Thymus (tissue), 11 donors: ENCODE measurements around the gene RNF150. TPM values are rescaled to one million over a fixed set of nuclear protein-coding genes. Genes with fewer than 3 reads are reported as not detected.
"Not testable (repeated sequence)": the region's sequence is repeated elsewhere in the genome, so short reads cannot be mapped to it uniquely, and the experiment has no call there.

Experiments used
- DNase-seq, 9 donors: peaks; one replicate each; pipeline ENCODE4 v3.0.0-alpha.2; 2013; ENCODE audit warnings: low spot score in 9 of 9, low read depth in 6 of 9, missing footprints in 1 of 9
- H3K27ac ChIP-seq, 2 donors: one replicate each; pipeline ENCODE4 v1.5.1; 2013; ENCODE audit warnings: control low read depth in 1 of 2, low read depth in 1 of 2, low read length in 1 of 2, mild to moderate bottlenecking in 1 of 2, moderate library complexity in 1 of 2
- H3K27me3 ChIP-seq, 2 donors: one replicate each; pipeline ENCODE4 v1.5.1; 2013; ENCODE audit warnings: low read length in 1 of 2; ENCODE audit not compliant: control insufficient read depth in 2 of 2, insufficient read depth in 1 of 2
- H3K36me3 ChIP-seq, 2 donors: one replicate each; pipeline ENCODE4 v1.5.1; 2013; ENCODE audit warnings: low read length in 1 of 2, mild to moderate bottlenecking in 1 of 2, moderate library complexity in 1 of 2; ENCODE audit not compliant: control insufficient read depth in 2 of 2, insufficient read depth in 2 of 2
- H3K4me1 ChIP-seq, 2 donors: one replicate each; pipeline ENCODE4 v1.5.1; 2013; ENCODE audit warnings: low read length in 2 of 2; ENCODE audit not compliant: control insufficient read depth in 2 of 2, insufficient read depth in 2 of 2
- H3K4me3 ChIP-seq, 2 donors: one replicate each; pipeline ENCODE4 v1.5.1; 2013; ENCODE audit warnings: low read length in 2 of 2, control low read depth in 1 of 2, mild to moderate bottlenecking in 1 of 2
- H3K9me3 ChIP-seq, 2 donors: one replicate each; pipeline ENCODE4 v1.5.1; 2013; ENCODE audit warnings: low read length in 1 of 2, mild to moderate bottlenecking in 1 of 2; ENCODE audit not compliant: control insufficient read depth in 2 of 2, insufficient read depth in 1 of 2
- WGBS: extraction: QIAGEN DNeasy Blood & Tissue Kit; methylation state at CpG from one replicate; pipeline ENCODE4 v1.1.7; 2013; 5-methylcytosine and 5-hydroxymethylcytosine counted together
- polyA plus RNA-seq: library from polyadenylated mRNA; stranded (reverse); fragments of 200-250 nt; gene quantifications from one replicate; pipeline ENCODE4 v1.2.3, GENCODE V29; 2013
- total RNA-seq: library from RNA; stranded (reverse); fragments of 120-200 nt; gene quantifications from one replicate; pipeline ENCODE4 v1.2.4, GENCODE V29; 2013
- donor health status: healthy.

The RNF150 gene
- total and polyA plus RNA-seq, 2 donors, result 1.4 to 2.9 TPM

DNA sequence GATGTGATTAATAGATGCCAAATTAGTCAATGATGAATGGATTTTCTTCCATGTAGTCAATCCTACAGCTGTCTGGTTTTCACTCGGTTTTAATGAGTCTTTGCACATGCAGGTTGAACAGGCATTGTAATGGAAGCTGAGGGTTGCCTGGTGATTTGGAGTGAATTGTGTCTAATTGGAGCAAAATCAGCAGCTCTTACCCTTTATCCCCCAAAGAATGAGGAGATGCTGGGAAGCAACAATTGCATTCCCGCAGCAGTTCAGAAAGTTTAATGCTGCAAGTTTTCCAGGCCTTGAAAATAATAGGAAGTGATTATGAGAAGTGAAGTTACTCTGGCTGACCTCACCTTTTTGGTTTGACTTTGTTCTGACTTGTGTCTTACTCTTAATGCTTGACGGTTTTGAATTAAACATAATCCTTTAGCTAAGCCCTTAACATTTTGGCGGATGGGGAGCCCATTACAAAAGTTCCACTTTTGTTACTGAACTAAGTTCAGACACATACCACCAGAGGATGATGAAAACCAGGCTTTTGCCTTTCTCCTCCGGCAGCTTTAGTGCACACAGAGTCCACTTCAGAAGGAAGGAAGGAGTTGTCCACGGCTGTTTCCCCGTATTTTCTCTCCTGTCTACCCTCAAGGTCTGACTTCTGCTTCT is 298.3 kb downstream of the RNF150 start:
- DNase-seq, result no peak
- 72% methylated on average over 7 of the region's 7 CpGs for WGBS
- Histone ChIP-seq H3K4me3 (no peak overlapping the region), H3K27me3 (no peaks in the 10 kb centered on the region), H3K27ac (no peak overlapping the region), H3K36me3 (no peaks in the 10 kb centered on the region), H3K4me1 (no peaks in the 10 kb centered on the region), H3K9me3 (no peaks in the 10 kb centered on the region)

DNA sequence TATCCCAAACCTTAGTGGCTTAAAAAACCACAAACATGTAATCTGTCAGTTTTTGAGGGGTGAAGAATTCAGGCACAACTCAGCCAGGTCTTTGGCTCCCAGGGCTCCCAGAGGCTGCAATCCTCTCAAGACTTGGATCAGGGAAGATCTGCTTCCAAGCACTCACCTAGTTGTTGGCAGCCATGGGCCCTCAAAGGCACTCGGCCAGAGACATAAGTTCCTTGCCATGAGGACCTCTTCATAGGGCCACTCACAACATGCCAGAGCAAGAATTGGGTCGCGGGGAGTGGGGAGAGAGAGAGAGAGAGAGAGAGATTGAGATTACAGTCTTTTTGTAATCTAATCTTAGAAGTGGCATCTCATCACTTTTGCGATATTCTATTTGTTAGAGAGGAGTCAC is 300.0 kb downstream of the RNF150 start:
- Histone ChIP-seq H3K4me3 (no peak overlapping the region), H3K9me3 (no peaks in the 10 kb centered on the region), H3K27ac (no peak overlapping the region), H3K27me3 (no peaks in the 10 kb centered on the region), H3K4me1 (no peaks in the 10 kb centered on the region), H3K36me3 (no peaks in the 10 kb centered on the region)
- 85% methylated on average over 4 of the region's 4 CpGs for WGBS
- DNase-seq, result no peak

DNA sequence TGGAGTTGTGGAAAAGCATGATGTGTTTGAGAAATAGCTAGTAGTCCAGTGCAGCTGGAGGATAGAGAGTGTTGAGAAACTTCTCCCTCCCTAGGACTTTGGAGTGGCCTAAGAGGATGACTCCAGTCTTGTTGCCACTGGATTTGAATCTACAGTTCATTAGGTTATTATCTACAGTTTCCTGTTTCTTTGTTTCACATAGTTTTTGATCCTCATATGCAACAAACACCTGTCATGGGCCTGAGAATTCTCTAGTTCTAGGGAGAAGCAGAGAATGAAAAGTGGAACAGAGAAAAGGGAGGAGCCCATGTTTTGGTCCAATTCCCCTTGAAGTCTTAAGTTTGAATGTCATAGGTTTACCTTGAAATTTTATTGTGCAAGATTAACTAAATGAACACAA is 303.4 kb downstream of the RNF150 start:
- peaks cover 0 to 4% of the 10 kb centered on the region in 2 donors for H3K4me1 ChIP-seq
- H3K4me3 ChIP-seq, result no peak overlapping the region
- no peak for DNase-seq
- H3K36me3 ChIP-seq, result no peaks in the 10 kb centered on the region
- H3K27ac ChIP-seq, result no peak overlapping the region
- no peaks in the 10 kb centered on the region for H3K27me3 ChIP-seq
- no peaks in the 10 kb centered on the region for H3K9me3 ChIP-seq

DNA sequence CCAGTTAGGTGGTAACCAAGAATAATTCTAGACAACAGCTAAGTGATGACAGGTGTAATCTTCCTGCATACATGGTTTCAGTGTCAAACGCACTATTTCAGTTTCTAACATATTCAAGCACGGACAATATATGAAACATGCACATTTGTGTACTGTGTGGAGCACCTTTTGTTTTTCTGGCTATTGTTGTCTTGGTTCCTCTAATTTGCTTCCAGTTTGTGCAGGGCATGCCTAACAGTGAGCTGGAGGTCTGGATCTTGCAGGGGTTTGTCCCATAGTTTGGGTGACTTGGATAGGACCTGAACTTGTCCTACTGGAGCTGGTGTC is 306.6 kb downstream of the RNF150 start:
- H3K9me3 ChIP-seq, result no peaks in the 10 kb centered on the region
- no peak for DNase-seq
- no peak overlapping the region for H3K4me3 ChIP-seq
- H3K4me1 ChIP-seq, result peaks cover 0 to 4% of the 10 kb centered on the region in 2 donors
- H3K36me3 ChIP-seq, result no peaks in the 10 kb centered on the region
- WGBS, result 97% methylated on average over 2 of the region's 2 CpGs
- no peaks in the 10 kb centered on the region for H3K27me3 ChIP-seq
- H3K27ac ChIP-seq, result no peak overlapping the region

DNA sequence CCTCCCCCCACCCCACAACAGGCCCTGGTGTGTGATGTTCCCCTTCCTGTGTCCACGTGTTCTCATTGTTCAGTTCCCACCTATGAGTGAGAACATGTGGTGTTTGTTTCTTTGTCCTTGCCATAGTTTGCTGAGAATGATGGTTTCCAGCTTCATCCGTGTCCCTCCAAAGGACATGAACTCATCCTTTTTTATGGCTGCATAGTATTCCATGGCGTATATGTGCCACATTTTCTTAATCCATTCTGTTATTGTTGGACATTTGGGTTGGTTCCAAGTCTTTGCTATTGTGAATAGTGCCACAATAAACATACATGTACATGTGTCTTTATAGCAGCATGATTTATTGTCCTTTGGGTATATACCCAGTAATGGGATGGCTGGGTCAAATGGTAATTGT is 312.7 kb downstream of the RNF150 start:
- 95% methylated on average over 3 of the region's 3 CpGs for WGBS
- not testable (repeated sequence) for H3K27me3 ChIP-seq, H3K4me3 ChIP-seq

DNA sequence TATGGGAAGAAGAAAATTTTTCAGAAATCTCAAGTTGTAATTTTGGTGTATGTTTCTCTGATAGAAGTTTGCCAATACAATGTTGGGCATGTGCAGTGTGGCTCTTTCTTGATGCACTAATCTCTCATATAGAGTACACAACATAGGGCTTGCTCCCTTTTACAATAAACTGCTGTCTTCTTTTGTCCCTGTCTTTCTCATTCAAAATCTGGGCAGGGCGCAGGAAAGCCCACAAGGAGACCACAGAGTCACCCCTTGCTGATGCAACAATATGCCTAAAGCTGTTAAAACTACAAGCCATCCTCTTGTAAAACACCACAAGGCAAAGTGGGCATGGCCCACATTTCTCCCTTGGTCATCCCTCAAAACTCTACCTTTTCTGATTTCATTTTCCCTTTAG is 313.7 kb downstream of the RNF150 start:
- no peak for DNase-seq
- Histone ChIP-seq H3K4me3 (no peak overlapping the region), H3K27ac (no peak overlapping the region), H3K36me3 (no peaks in the 10 kb centered on the region), H3K4me1 (no peaks in the 10 kb centered on the region), H3K27me3 (no peaks in the 10 kb centered on the region), H3K9me3 (no peaks in the 10 kb centered on the region)
- 96% methylated on average over 1 of the region's 1 CpG for WGBS

More for the DNA sequence above, 312.7 kb downstream of the RNF150 start:
- not testable (repeated sequence) for H3K4me1 ChIP-seq, H3K36me3 ChIP-seq, H3K9me3 ChIP-seq, DNase-seq, H3K27ac ChIP-seq

DNA sequence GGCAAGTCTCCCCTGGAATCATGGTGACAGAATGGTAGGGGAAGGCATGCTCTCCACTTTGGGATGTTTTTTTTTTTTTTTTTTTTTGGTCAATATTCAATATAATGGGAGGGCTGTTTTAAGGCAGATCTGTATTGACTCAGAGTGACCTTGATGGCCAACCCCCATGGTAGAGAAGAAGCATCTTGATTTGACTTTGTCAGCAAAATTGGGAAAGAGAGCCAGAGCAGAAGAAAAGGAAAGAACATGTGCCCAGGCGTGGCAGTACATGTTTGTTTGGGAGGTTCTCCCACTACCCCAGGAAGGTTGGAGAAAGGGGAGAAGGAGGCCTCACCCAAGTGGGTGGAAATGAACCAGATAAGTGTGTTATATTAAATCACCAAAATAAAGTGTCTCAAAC is 314.8 kb downstream of the RNF150 start:
- Histone ChIP-seq H3K4me1 (no peaks in the 10 kb centered on the region), H3K9me3 (no peaks in the 10 kb centered on the region), H3K27me3 (no peaks in the 10 kb centered on the region), H3K36me3 (no peaks in the 10 kb centered on the region), H3K4me3 (no peak overlapping the region), H3K27ac (no peak overlapping the region)
- 95% methylated on average over 1 of the region's 1 CpG for WGBS
- no peak for DNase-seq

DNA sequence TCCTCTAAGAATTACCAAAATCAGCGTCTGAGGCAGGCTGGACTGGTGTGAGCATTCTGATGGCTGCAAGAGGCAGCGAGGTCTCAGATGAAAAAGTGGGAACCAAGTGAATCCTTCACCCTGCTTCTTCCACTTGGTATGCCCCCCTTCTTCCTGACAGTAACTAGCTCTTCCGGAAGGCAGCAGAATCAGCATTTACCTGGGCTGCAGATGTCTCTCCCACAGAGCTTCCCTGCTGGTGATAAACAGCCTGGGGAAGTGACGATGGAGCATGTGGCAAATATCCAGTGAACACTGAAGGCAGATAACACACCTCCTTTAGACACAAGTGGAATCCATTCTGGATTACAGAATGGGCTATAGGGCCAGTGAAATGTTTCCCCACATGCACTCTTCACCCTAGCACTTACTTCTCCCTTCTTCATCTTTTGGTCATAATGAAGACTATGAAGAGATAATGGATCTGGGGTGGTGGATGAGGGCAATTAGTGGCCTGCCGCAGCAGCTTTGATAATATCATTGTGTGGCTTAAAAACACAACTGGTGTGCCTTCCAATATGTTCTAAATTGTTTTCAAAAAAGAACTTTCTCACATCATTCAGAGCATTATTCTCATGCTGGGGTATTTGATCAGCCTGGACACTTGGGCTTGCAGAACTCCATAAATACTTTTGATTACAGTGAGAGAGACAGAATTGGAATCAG is 316.3 kb downstream of the RNF150 start:
- Histone ChIP-seq H3K9me3 (no peaks in the 10 kb centered on the region), H3K4me1 (no peaks in the 10 kb centered on the region), H3K4me3 (no peak overlapping the region), H3K27me3 (no peaks in the 10 kb centered on the region), H3K36me3 (no peaks in the 10 kb centered on the region), H3K27ac (no peak overlapping the region)
- 96% methylated on average over 5 of the region's 5 CpGs for WGBS
- DNase-seq, result no peak

DNA sequence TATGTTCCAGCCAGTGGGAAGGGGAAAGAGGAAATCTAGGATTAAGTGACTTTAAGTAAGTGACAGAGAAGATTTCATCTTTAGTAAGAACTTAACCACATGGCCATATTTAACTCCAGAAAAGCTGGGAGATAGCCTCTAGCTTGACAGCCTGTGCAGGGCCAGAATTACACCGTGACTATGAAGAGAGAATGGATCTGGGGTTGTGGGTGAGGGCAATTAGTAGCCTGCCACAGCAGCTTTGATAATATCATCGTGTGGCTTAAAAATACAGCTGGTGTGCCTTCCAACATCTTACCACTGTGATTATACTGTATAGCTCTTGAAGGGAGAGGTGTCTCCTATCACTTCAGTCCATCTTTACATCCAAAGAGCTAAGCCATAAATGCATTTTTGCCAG is 319.5 kb downstream of the RNF150 start:
- no peaks in the 10 kb centered on the region for H3K27me3 ChIP-seq
- no peak overlapping the region for H3K4me3 ChIP-seq
- H3K27ac ChIP-seq, result no peak overlapping the region
- no peak for DNase-seq
- 94% methylated on average over 2 of the region's 2 CpGs for WGBS
- H3K9me3 ChIP-seq, result no peaks in the 10 kb centered on the region
- no peaks in the 10 kb centered on the region for H3K36me3 ChIP-seq
- H3K4me1 ChIP-seq, result no peaks in the 10 kb centered on the region
